Right lobe of liver (tissue), 6 donors: ENCODE measurements around the gene ACSF2. TPM values are rescaled to one million over a fixed set of nuclear protein-coding genes. Genes with fewer than 3 reads are reported as not detected.

Source experiments
- ATAC-seq, 4 donors: fragments of 200-7000 bp; cut with Tn5 transposase; one replicate each; pipeline ENCODE4 v1.9.1; 2020; ENCODE audit warnings: mild to moderate bottlenecking in 4 of 4, moderate library complexity in 4 of 4
- DNase-seq, 3 donors: peaks; one replicate each; pipeline ENCODE4 v3.0.0-alpha.2; 2020
- H3K27ac ChIP-seq, 3 donors: fragments of 200-600 bp; one replicate each; pipeline ENCODE4 v1.8.0; 2022
- H3K27me3 ChIP-seq, 2 donors: fragments of 200-600 bp; one replicate each; pipeline ENCODE4 v1.8.0; 2022
- H3K36me3 ChIP-seq, 4 donors: fragments of 200-600 bp; sonication (generic) in 1 of 4; one replicate each; pipeline versions ENCODE4 v1.5.1 to v1.8.0; 2017 to 2022; ENCODE audit warnings: control low read depth in 1 of 4
- H3K4me1 ChIP-seq, 4 donors: fragments of 200-600 bp; sonication (generic) in 1 of 4; one replicate each; pipeline versions ENCODE4 v1.5.1 to v1.8.0; 2017 to 2022; ENCODE audit warnings: control low read depth in 1 of 4
- H3K4me3 ChIP-seq, 3 donors: fragments of 200-600 bp; one replicate each; pipeline ENCODE4 v1.8.0; 2022
- H3K9me3 ChIP-seq, 4 donors: fragments of 200-600 bp; sonication (generic) in 1 of 4; one replicate each; pipeline versions ENCODE4 v1.5.1 to v1.8.0; 2017 to 2022; ENCODE audit warnings: control low read depth in 1 of 4
- CTCF ChIP-seq, 4 donors: fragments of 200-600 bp in 3 of 4; fragments of 450-650 bp in 1 of 4; IDR thresholded peaks; one replicate each; pipeline versions ENCODE4 v1.5.1 to v1.8.0; 2016 to 2022; ENCODE audit warnings: antibody characterized with exemption in 4 of 4, mild to moderate bottlenecking in 2 of 4
- POLR2A ChIP-seq: fragments of 450-650 bp; IDR thresholded peaks from one replicate; pipeline ENCODE4 v1.6.1; 2017; ENCODE audit warnings: antibody characterized with exemption, mild to moderate bottlenecking
- WGBS: methylation state at CpG from one replicate; pipeline ENCODE4 v1.1.6; 2018; ENCODE audit warnings: low coverage, low lambda C conversion rate; ENCODE audit not compliant: insufficient coverage; ENCODE audit errors: missing lambda C conversion rate; 5-methylcytosine and 5-hydroxymethylcytosine counted together
- intact Hi-C, 2 donors: fragments of 100-400 bp; cut with DNase I; formaldehyde crosslinking; loops; one replicate each; pipeline versions ENCODE4 v1.11.2 to v1.14.1; 2022
- total RNA-seq, 6 experiments: library from RNA; depleted of rRNA in 2 of 6; stranded (reverse); fragments of >200 nt in 2 of 6; fragmentation: NEBNext Ultra II Directional in 3 of 6; extraction: Animal tissue kit (Norgen Biotek cat#: 25700) in 3 of 6; gene quantifications; one replicate each; pipeline versions ENCODE4 v1.1.0 to v1.2.4, GENCODE V29; 2016 to 2023
- donor health status: DM: no; HTN: yes; CAD: no.
- donor health status: DM: no; HTN: no; CAD: no.
- donor health status: DM: no; HTN: no; CAD: no.
- donor health status: DM: no; HTN: yes; CAD: no.
- donor health status: DM: no; HTN: yes; CAD: no.

Gene ACSF2
- total RNA-seq, 6 experiments from 2014 or later, result 25.1 to 60.9 (median 36.9) TPM

GRCh38 chr17:50511058-50511457, 85.0 kb downstream of the ACSF2 start:
- ATAC-seq (no peak), DNase-seq (no peak)
- Histone ChIP-seq H3K27ac (no peak overlapping the region), H3K4me3 (no peak overlapping the region), H3K27me3 (no peaks in the 10 kb centered on the region), H3K4me1 (peaks cover 0 to 11% (median 0%) of the 10 kb centered on the region in 4 donors), H3K9me3 (no peaks in the 10 kb centered on the region), H3K36me3 (no peaks in the 10 kb centered on the region)
- 62% methylated on average over 3 of the region's 3 CpGs for WGBS
- TF ChIP-seq CTCF (IDR thresholded peaks at IDR 0.05) (no peak), POLR2A (no peak)
- intact Hi-C loops, result no loop called here

GRCh38 chr17:50513495-50513894, 87.5 kb downstream of the ACSF2 start:
- DNase-seq (no peak), ATAC-seq (no peak)
- H3K4me3 ChIP-seq, result no peak overlapping the region
- H3K27ac ChIP-seq, result no peak overlapping the region
- no peaks in the 10 kb centered on the region for H3K36me3 ChIP-seq
- TF ChIP-seq CTCF (IDR thresholded peaks at IDR 0.05), result no peak
- no peak for TF ChIP-seq POLR2A
- intact Hi-C loops, result no loop called here
- H3K9me3 ChIP-seq, result no peaks in the 10 kb centered on the region
- no peaks in the 10 kb centered on the region for H3K27me3 ChIP-seq
- peaks cover 0 to 7% (median 0%) of the 10 kb centered on the region in 4 donors for H3K4me1 ChIP-seq
- 60% methylated on average over 3 of the region's 4 CpGs for WGBS

- no peaks in the 10 kb centered on the region for H3K27me3 ChIP-seq
- peaks cover 0 to 7% (median 0%) of the 10 kb centered on the region in 4 donors for H3K4me1 ChIP-seq
- no peak overlapping the region for H3K27ac ChIP-seq
- H3K9me3 ChIP-seq, result no peaks in the 10 kb centered on the region
- no peak overlapping the region for H3K4me3 ChIP-seq
- 53% methylated on average over 3 of the region's 3 CpGs for WGBS
- DNase-seq (no peak), ATAC-seq (no peak)
- H3K36me3 ChIP-seq, result no peaks in the 10 kb centered on the region
- TF ChIP-seq POLR2A (no peak), CTCF (IDR thresholded peaks at IDR 0.05) (no peak)
- intact Hi-C loops, result no loop called here
Observed at GRCh38 chr17:50514388-50514787, 88.4 kb downstream of the ACSF2 start.

- DNase-seq, result peak; percentile 74 to 92 (median 84)
- intact Hi-C loops, result no loop called here
- Histone ChIP-seq H3K27ac (no peak overlapping the region), H3K27me3 (no peaks in the 10 kb centered on the region), H3K4me3 (no peak overlapping the region), H3K4me1 (peaks cover 0 to 7% (median 0%) of the 10 kb centered on the region in 4 donors), H3K36me3 (no peaks in the 10 kb centered on the region), H3K9me3 (no peaks in the 10 kb centered on the region)
- WGBS, result 55% methylated on average over 6 of the region's 6 CpGs
- TF ChIP-seq CTCF (IDR thresholded peaks at IDR 0.05), result no peak
- TF ChIP-seq POLR2A, result no peak
- peak; percentile 88 to 96 (median 92) for ATAC-seq
Observed at GRCh38 chr17:50514936-50515702, 89.1 kb downstream of the ACSF2 start.
